GM18507 (cell line): ENCODE data around the gene GPRC5D.

ENCODE experiments used
- DNase-seq: peaks from one replicate; pipeline ENCODE4 v3.0.0; 2011; ENCODE audit warnings: low read depth; ENCODE audit not compliant: insufficient read length; ENCODE audit errors: extremely low spot score
- FAIRE-seq: peaks from 2 replicates; lab custom pipeline; 2011; peaks lifted over from hg19 to GRCh38; lab: Jason Lieb, UNC

GPRC5D gene

GRCh38 chr12:12983420-12984035 is 31.6 kb upstream of the GPRC5D start:
- FAIRE-seq (no peak), DNase-seq (no peak)

- no peak for FAIRE-seq
- no peak for DNase-seq
Measured at GRCh38 chr12:12982331-12982730, 30.4 kb upstream of the GPRC5D start.

- no peak for FAIRE-seq
- DNase-seq, result no peak
Measured at GRCh38 chr12:12979731-12980259, 27.8 kb upstream of the GPRC5D start.

- no peak for FAIRE-seq
- no peak for DNase-seq
Measured at GRCh38 chr12:12979126-12979525, 27.2 kb upstream of the GPRC5D start.

GRCh38 chr12:12977231-12977630 is 25.3 kb upstream of the GPRC5D start:
- DNase-seq (no peak), FAIRE-seq (no peak)

- FAIRE-seq (no peak), DNase-seq (no peak)
Measured at GRCh38 chr12:12976366-12976765, 24.4 kb upstream of the GPRC5D start.

- FAIRE-seq, result no peak
- DNase-seq, result no peak
Measured at GRCh38 chr12:12975322-12976077, 23.5 kb upstream of the GPRC5D start.

- no peak for DNase-seq
- no peak for FAIRE-seq
Measured at GRCh38 chr12:12974211-12974610, 22.2 kb upstream of the GPRC5D start.

- DNase-seq (no peak), FAIRE-seq (no peak)
Measured at GRCh38 chr12:12973019-12973418, 21.0 kb upstream of the GPRC5D start.

GRCh38 chr12:12965836-12966235 is 13.9 kb upstream of the GPRC5D start:
- FAIRE-seq (no peak), DNase-seq (no peak)

GRCh38 chr12:12964255-12964654 is 12.3 kb upstream of the GPRC5D start:
- no peak for FAIRE-seq
- no peak for DNase-seq

GRCh38 chr12:12960639-12961209 is 8.8 kb upstream of the GPRC5D start:
- no peak for FAIRE-seq

GRCh38 chr12:12958886-12959285 is 6.9 kb upstream of the GPRC5D start:
- no peak for FAIRE-seq
- DNase-seq, result no peak

More at GRCh38 chr12:12960639-12961209, 8.8 kb upstream of the GPRC5D start:
- DNase-seq, result no peak

- DNase-seq (no peak), FAIRE-seq (no peak)
Measured at GRCh38 chr12:12954878-12955625, 3.1 kb upstream of the GPRC5D start.

GRCh38 chr12:12954356-12954755 is 2.4 kb upstream of the GPRC5D start:
- FAIRE-seq (no peak), DNase-seq (no peak)

- no peak for DNase-seq
- FAIRE-seq, result no peak
Measured at GRCh38 chr12:12951504-12951903, 466 bp downstream of the GPRC5D start.

GRCh38 chr12:12947902-12948301 is 4.1 kb downstream of the GPRC5D start:
- FAIRE-seq (no peak), DNase-seq (no peak)

GRCh38 chr12:12946686-12947355 is 5.1 kb downstream of the GPRC5D start:
- no peak for FAIRE-seq
- no peak for DNase-seq

GRCh38 chr12:12945591-12945990 is 6.4 kb downstream of the GPRC5D start:
- FAIRE-seq (no peak), DNase-seq (no peak)
